HFF-Myc (cell line): ENCODE results near the gene FCER2.

ENCODE experiments used
- DNase-seq: peaks from one replicate; pipeline ENCODE4 v3.0.0-alpha.2; 2011; ENCODE audit warnings: low read depth; ENCODE audit errors: extremely low read depth
- H3K4me3 ChIP-seq: replicated peaks from 2 replicates; pipeline ENCODE4 v1.5.1; 2011; ENCODE audit warnings: low read depth, mild to moderate bottlenecking, control low read depth, low read length
- TF ChIP-seq, protein P1 (sequence below): IDR thresholded peaks from 2 replicates; pipeline ENCODE4 v1.5.1; 2012; ENCODE audit warnings: mild to moderate bottlenecking, low read depth, low read length, control low read depth; ENCODE audit errors: missing control alignments

FCER2 gene

DNA sequence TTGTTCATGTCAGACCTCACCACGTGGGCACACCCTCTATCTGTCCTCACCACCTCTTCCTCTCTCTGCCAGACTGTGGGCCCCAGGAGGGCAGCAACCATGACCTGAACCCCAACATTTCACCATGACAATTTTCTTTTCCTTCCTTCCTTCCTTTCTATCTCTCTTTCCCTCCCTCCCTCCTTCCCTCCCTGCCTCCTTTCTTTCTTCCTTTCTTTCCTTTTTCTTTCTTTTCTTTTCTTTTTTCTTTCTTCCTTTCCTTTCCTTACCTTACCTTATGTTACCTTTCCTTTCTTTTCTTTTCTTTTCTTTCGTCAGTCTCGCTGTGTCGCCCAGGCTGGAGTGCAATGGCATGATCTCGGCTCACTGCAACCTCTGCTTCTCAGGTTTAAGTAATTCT is 8.7 kb upstream of the FCER2 start:
- TF ChIP-seq, protein P1, sequence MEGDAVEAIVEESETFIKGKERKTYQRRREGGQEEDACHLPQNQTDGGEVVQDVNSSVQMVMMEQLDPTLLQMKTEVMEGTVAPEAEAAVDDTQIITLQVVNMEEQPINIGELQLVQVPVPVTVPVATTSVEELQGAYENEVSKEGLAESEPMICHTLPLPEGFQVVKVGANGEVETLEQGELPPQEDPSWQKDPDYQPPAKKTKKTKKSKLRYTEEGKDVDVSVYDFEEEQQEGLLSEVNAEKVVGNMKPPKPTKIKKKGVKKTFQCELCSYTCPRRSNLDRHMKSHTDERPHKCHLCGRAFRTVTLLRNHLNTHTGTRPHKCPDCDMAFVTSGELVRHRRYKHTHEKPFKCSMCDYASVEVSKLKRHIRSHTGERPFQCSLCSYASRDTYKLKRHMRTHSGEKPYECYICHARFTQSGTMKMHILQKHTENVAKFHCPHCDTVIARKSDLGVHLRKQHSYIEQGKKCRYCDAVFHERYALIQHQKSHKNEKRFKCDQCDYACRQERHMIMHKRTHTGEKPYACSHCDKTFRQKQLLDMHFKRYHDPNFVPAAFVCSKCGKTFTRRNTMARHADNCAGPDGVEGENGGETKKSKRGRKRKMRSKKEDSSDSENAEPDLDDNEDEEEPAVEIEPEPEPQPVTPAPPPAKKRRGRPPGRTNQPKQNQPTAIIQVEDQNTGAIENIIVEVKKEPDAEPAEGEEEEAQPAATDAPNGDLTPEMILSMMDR: no peak
- DNase-seq: no peak
- H3K4me3 ChIP-seq: no peak overlapping the region

DNA sequence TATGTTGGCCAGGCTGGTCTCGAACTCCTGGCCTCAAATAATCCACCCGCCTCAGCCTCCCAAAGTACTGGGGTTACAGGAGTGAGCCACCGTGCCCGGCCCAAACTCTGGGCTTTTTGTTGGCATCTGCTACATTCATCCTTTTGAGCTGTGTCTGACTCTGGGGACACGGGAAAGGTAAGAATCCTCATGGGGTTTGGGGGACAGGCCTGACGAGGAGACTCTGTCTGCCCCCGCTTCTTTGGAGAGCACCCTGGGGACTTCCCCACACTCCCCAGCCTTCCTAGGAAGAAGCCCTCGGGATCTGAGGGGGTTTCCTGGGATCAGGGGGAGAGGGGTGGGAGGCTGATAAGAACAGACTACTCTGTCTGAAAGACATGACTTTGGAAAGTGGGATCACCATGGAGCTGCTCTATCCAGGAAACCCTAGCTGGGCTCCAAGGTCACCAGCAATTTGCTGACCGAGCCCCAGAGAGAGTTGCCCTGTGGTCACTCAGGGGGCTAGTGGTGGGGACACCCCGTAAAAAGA is 8.1 kb upstream of the FCER2 start:
- TF ChIP-seq, protein P1: no peak
- no peak overlapping the region for H3K4me3 ChIP-seq
- DNase-seq: no peak

GRCh38 chr19:7706955-7707456 is 5.1 kb upstream of the FCER2 start:
- DNase-seq: no peak
- TF ChIP-seq, protein P1: no peak

GRCh38 chr19:7706188-7706954 is 4.4 kb upstream of the FCER2 start:
- no peak for DNase-seq
- H3K4me3 ChIP-seq: no peak overlapping the region
- TF ChIP-seq, protein P1: no peak

More at GRCh38 chr19:7706955-7707456, 5.1 kb upstream of the FCER2 start:
- no peak overlapping the region for H3K4me3 ChIP-seq

GRCh38 chr19:7705387-7706187 is 3.7 kb upstream of the FCER2 start:
- DNase-seq: no peak
- H3K4me3 ChIP-seq: no peak overlapping the region
- TF ChIP-seq, protein P1: no peak

GRCh38 chr19:7704280-7705060 is 2.5 kb upstream of the FCER2 start:
- H3K4me3 ChIP-seq: no peak overlapping the region
- DNase-seq: no peak
- TF ChIP-seq, protein P1: no peak
